Hair follicular keratinocyte (primary cell): ENCODE results near the gene MINDY1. TPM values are rescaled to one million over a fixed set of nuclear protein-coding genes. Genes with fewer than 3 reads are reported as not detected.

ENCODE experiments used
- total RNA-seq: library from RNA; depleted of rRNA; stranded (reverse); fragments of >200 nt; gene quantifications from 2 replicates; pipeline ENCODE4 v1.2.3, GENCODE V29; 2015

The MINDY1 gene
- 8.8 and 12.7 TPM in 2 replicates for total RNA-seq

DNA sequence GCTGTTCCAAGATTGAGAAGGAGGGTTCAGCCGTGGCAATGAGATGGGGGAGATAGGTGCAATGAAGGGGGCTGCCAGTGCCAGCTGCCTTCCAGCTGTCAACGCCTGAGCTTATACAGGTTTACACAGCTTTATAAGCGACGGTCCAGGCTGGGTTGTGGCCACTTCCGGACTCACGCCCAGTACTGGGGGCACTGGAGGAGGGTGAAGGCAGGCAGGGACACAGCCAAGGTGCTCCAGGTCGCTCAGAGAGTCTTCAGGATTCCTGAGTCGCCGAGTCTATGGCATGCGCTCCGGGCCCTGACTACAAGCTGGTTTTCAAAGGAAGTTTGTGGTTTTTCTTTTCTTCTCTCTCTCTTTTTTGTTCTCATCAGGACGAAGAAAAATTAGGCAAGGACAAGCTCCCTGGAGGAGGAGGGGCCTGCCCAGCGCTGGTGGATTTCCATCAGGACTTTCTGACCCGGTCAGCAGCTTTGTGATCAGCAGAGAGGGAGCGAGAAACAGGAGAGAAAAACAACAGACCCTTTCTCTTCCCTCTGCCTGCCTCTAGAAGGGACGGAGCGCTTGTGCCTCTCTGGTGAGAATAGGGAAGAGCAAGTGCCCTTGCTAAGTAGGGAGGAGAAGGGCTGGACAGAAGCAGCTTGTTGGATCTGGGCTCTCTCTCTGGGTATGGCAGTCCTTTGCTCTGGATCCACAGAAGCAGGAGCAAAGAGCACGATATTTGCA lies at the start of gene MINDY1:
MINDY1 (minus strand) TSS at position 576 of the 726 bp plus-strand sequence. CDS start 4,285 bp downstream, outside the sequence.

DNA sequence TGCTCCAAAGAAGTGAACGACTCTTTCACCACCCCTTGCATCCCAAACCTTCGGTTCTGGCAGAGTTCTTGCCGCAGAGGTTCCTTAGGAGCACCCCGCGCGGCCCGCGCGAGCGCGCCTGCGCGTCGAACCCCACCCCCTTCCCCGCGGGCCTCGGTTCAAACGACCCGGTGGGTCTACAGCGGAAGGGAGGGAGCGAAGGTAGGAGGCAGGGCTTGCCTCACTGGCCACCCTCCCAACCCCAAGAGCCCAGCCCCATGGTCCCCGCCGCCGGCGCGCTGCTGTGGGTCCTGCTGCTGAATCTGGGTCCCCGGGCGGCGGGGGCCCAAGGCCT lies 40.9 kb upstream of the MINDY1 start, which contains the start of gene C1orf56:
C1orf56 (plus strand) TSS at position 161 of the 334 bp plus-strand sequence; CDS start at position 258, 97 bp downstream.

DNA sequence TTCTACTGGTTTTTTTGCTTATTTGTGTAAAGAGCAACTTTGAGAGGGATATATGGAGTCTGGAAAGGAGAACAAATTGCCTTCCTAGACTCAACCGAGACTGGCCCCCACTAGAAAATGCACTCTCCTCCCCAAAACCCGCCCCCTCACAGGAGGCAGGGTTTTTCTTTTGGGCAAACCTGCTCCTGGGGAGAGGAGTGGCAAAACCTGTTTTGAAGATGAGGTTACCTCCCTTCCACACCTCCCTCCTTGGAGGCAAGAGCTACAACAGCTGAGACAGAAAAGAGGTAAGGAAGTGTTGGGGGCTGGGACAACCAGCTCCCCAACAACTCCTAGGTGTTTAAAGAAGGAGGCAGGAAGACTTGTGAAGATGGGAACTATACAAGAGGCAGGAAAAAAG lies 29.7 kb upstream of the MINDY1 start, which contains the start of gene BNIPL:
BNIPL (plus strand) TSS at position 231 of the 400 bp plus-strand sequence; CDS start at position 371, 140 bp downstream.

GRCh38 chr1:151008244-151009205 lies 1.8 kb upstream of the MINDY1 start, which contains the start of gene PRUNE1:
TSS of gene PRUNE1 (plus strand) at chr1:151008449. CDS start at chr1:151008633, 184 bp downstream.

GRCh38 chr1:150981805-150982712 lies 24.6 kb downstream of the MINDY1 start, which contains the start of gene ANXA9:
TSS of gene ANXA9 (plus strand) at chr1:150982292. CDS start at chr1:150983106, 814 bp downstream.

DNA sequence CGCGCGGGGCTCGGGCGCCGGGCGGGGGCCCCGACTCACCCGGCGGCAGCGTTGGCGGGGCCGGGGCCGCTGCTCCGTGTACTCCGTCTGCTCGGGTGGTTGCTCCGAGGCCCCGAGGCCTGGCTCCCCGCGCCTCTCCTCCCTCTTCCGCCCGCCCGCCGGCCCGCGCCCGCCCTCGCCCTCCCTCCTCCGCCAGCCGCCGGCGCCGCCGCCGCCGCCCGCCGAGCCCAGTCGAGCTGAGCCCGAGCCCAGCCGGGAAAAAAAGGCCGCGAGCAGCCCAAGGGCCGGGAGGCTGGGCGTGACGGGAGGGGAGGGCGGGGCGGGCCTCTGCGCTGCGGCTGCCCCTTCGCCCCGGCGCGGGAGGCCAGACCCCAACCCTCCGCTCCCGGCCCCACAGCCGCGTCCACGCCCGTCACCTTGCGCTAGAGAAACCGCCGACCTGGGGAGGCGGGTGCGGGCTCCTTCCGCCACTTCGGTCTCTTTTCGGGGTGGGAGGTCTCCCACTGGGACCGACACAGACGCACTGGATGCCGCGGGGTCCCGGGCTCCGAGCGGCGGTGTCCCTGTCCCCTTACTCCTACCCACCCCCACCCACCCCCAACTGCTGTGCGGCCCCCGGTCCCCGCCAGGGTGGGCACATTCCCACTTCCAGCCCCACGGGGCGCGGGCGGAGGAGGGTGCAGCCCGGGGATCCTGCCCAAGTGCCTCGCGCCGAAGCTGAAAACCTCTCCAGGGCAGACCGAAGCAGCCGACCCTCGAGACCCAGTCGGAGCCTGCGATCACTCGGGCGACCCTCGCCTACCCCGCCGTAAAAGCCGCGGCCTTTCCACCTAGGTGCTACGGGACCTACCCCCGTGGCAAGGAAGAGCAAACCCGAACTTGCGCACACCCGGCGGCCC lies 31.9 kb downstream of the MINDY1 start, which contains the start of gene CERS2:
CERS2 (minus strand) TSS at position 256 of the 899 bp plus-strand sequence. CDS start 5,745 bp downstream, outside the sequence.

Other genes starting within 250 kb of the MINDY1 start
- 3.0 and 3.9 TPM in 2 replicates for gene CTSS, start 241.1 kb downstream of the MINDY1 start, total RNA-seq
- gene CTSK, start 198.6 kb downstream of the MINDY1 start, total RNA-seq = 72.9 and 111 TPM in 2 replicates
- 16.7 and 19.4 TPM in 2 replicates for gene ARNT, start 130.3 kb downstream of the MINDY1 start, total RNA-seq
- not detected in 2 replicates for gene CTXND2, start 119.8 kb downstream of the MINDY1 start, total RNA-seq
- 18.8 and 28.3 TPM in 2 replicates for gene SETDB1, start 80.5 kb downstream of the MINDY1 start, total RNA-seq
- 111 and 112 TPM in 2 replicates for gene CERS2, start 32.1 kb downstream of the MINDY1 start, total RNA-seq
- gene ANXA9, start 24.6 kb downstream of the MINDY1 start, total RNA-seq = 0.31 and 0.61 TPM in 2 replicates
- 11.5 and 18.2 TPM in 2 replicates for gene PRUNE1, start 1.5 kb upstream of the MINDY1 start, total RNA-seq
- gene BNIPL, start 29.7 kb upstream of the MINDY1 start, total RNA-seq = 1.2 and 7.6 TPM in 2 replicates
- 0.94 and 1.7 TPM in 2 replicates for gene C1orf56, start 40.8 kb upstream of the MINDY1 start, total RNA-seq
- gene CDC42SE1, start 52.7 kb upstream of the MINDY1 start, total RNA-seq = 87.9 and 97.3 TPM in 2 replicates
- gene MLLT11, start 53.5 kb upstream of the MINDY1 start, total RNA-seq = 9.3 and 9.6 TPM in 2 replicates
- gene GABPB2, start 63.9 kb upstream of the MINDY1 start, total RNA-seq = 7.7 and 9.2 TPM in 2 replicates
- gene SEMA6C, start 139.7 kb upstream of the MINDY1 start, total RNA-seq = 0.47 and 0.84 TPM in 2 replicates
- not detected in 2 replicates for gene TNFAIP8L2, start 149.7 kb upstream of the MINDY1 start, total RNA-seq
- gene LYSMD1, start 159.0 kb upstream of the MINDY1 start, total RNA-seq = 6.0 and 6.5 TPM in 2 replicates
- gene SCNM1, start 159.2 kb upstream of the MINDY1 start, total RNA-seq = 23.0 and 39.4 TPM in 2 replicates
- 1.2 TPM in 1 of 2 replicates, not detected in the other for gene TMOD4, start 169.1 kb upstream of the MINDY1 start, total RNA-seq
- 43.2 and 55.1 TPM in 2 replicates for gene VPS72, start 183.3 kb upstream of the MINDY1 start, total RNA-seq
- 40.2 and 48.3 TPM in 2 replicates for gene PIP5K1A, start 191.7 kb upstream of the MINDY1 start, total RNA-seq
- 121 and 161 TPM in 2 replicates for gene PSMD4, start 247.8 kb upstream of the MINDY1 start, total RNA-seq